K562 (cell line): ENCODE results near the gene IDS. TPM values are rescaled to one million over a fixed set of nuclear protein-coding genes. Genes with fewer than 3 reads are reported as not detected.

Experiments used
- ARID1B ChIP-seq: fragments of 450-650 bp; IDR thresholded peaks from 2 replicates; pipeline ENCODE4 v1.6.1; 2016; ENCODE audit warnings: antibody characterized with exemption, mild to moderate bottlenecking, inconsistent platforms
- COPS2 ChIP-seq: fragments of 450-650 bp; conservative IDR thresholded peaks from 2 replicates; pipeline ENCODE4 v1.6.1; 2016; ENCODE audit warnings: mild to moderate bottlenecking, moderate library complexity
- CTCF ChIP-seq, 3 experiments: IDR thresholded peaks in 2 of 3; conservative IDR thresholded peaks in 1 of 3; 2 replicates each; pipeline ENCODE4 v1.5.1; 2011 to 2012; ENCODE audit warnings: low read length in 3 of 3, mild to moderate bottlenecking in 3 of 3, control low read depth in 2 of 3, improper control_type of control experiment in 1 of 3, inconsistent platforms in 1 of 3, low read depth in 1 of 3, mixed read lengths in 1 of 3, moderate library complexity in 1 of 3; ENCODE audit not compliant: insufficient read depth in 2 of 3
- E2F3 ChIP-seq: fragments of 250-450 bp; sonication (Bioruptor Pico); IDR thresholded peaks from 2 replicates; pipeline ENCODE4 v1.4.0; 2020; ENCODE audit warnings: mild to moderate bottlenecking
- FOS ChIP-seq: IDR thresholded peaks from 3 replicates; pipeline ENCODE4 v1.6.1; 2011; ENCODE audit not compliant: insufficient read length; ENCODE audit errors: extremely low read depth
- HDAC1 ChIP-seq, 2 experiments: fragments of 450-650 bp; IDR thresholded peaks; 2 replicates each; pipeline ENCODE4 v1.6.1; 2016 to 2017; ENCODE audit warnings: inconsistent platforms in 1 of 2, mild to moderate bottlenecking in 1 of 2, moderate library complexity in 1 of 2
- KHSRP ChIP-seq: fragments of 450-650 bp; IDR thresholded peaks from 2 replicates; pipeline ENCODE4 v1.6.1; 2017
- PHF20 ChIP-seq: fragments of 450-650 bp; IDR thresholded peaks from 2 replicates; pipeline ENCODE4 v1.6.1; 2018; ENCODE audit not compliant: partially characterized antibody
- PURB ChIP-seq: sonication (generic); formaldehyde crosslinking; IDR thresholded peaks from 2 replicates; pipeline ENCODE4 v1.9.0; 2021; ENCODE audit warnings: low read depth, mild to moderate bottlenecking, missing genetic modification reagents
- RNF2 ChIP-seq: sonication (generic); IDR thresholded peaks from 2 replicates; pipeline ENCODE4 v1.6.1; 2016
- SIN3A ChIP-seq, 2 experiments: fragments of 150-350 bp in 1 of 2; IDR thresholded peaks; 2 replicates each; pipeline ENCODE4 v1.6.1; 2011 to 2016; ENCODE audit warnings: borderline replicate concordance in 2 of 2, low read depth in 2 of 2, low read length in 2 of 2, mild to moderate bottlenecking in 2 of 2, moderate library complexity in 2 of 2; ENCODE audit not compliant: control insufficient read depth in 1 of 2
- ZBTB9 ChIP-seq: fragments of 450-650 bp; formaldehyde crosslinking; IDR thresholded peaks from 2 replicates; pipeline ENCODE4 v1.4.0; 2020; ENCODE audit warnings: mild to moderate bottlenecking, moderate library complexity
- ZC3H11A ChIP-seq: IDR thresholded peaks from 2 replicates; pipeline ENCODE4 v1.6.1; 2012; ENCODE audit warnings: low read depth, low read length, improper control_type of control experiment
- ZFPM2 ChIP-seq: fragments of 250-450 bp; sonication (Bioruptor Pico); IDR thresholded peaks from 2 replicates; pipeline ENCODE4 v1.5.1; 2022; ENCODE audit warnings: mild to moderate bottlenecking
- ZNF318 ChIP-seq, 2 experiments: fragments of 450-650 bp; IDR thresholded peaks; 2 replicates each; pipeline ENCODE4 v1.6.1; 2016; ENCODE audit warnings: mild to moderate bottlenecking in 2 of 2, borderline replicate concordance in 1 of 2, low read depth in 1 of 2, moderate library complexity in 1 of 2
- ZNF57 ChIP-seq: fragments of 450-650 bp; formaldehyde crosslinking; IDR thresholded peaks from 2 replicates; pipeline ENCODE4 v1.4.0; 2020; ENCODE audit warnings: mild to moderate bottlenecking, moderate library complexity
- polyA plus RNA-seq, 8 experiments: library from polyadenylated mRNA; depleted of rRNA in 4 of 8; stranded (reverse) in 5 of 8; unstranded in 3 of 8; fragments of >200 nt; fragmentation: Nextera tagmentation in 2 of 8; fragmentation: Illumina TruSeq in 1 of 8; extraction: Ambion mirVana in 2 of 8; extraction: Trizol in 1 of 8; gene quantifications; 2 replicates each; pipeline versions ENCODE4 v1.2.1 to v1.2.3, GENCODE V29; 2011 to 2014; ENCODE audit warnings: inconsistent platforms in 1 of 8, missing spikeins in 1 of 8
- total RNA-seq, 7 experiments: library from RNA; depleted of rRNA in 6 of 7; stranded (reverse); fragments of >200 nt in 6 of 7; fragmentation: Illumina TruSeq in 2 of 7; extraction: Trizol in 2 of 7; gene quantifications; 2 replicates each; pipeline versions ENCODE4 v1.2.1 to v1.2.3, GENCODE V29; 2011 to 2021; ENCODE audit warnings: low replicate concordance in 1 of 7

The IDS gene
- total and polyA plus RNA-seq, 9 of the 15 experiments (the other 6 are each of a cell fraction or from before 2014, with no cell fraction given), result 2.0 to 18.6 (median 8.6) TPM

DNA sequence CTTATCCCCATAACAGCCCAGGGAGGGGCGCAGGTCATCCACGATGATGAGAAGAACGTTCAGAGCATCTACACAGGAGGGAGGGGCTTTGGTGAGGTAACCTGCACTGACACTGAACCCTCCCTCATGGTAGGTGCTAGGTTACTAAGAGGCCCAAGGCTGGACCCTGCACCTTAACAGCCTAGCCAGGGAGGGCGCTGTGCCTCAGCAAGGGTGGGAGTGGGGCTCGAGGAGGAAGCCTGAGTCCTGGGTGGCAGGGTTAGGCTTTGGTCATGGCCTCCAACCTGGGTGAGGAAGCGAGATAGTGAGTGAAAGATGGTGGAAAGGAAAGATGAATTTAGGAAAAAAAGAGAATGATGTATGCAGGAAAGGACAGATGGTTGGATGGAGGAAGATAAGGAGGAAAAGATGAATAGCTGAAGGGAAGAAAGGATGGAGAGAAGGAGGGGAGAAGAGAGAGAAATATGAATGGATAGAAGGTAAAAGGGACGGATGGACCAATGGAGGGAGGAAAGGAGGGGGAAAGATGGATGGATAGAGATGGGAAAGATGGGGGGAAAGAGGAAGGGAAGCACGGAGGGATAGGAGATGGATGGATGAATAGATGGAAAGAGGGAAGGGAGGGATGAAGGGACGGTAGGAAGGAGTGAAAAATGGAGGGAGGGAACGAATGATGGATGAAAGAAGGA is 736 bp downstream of the IDS start (continued):
- TF ChIP-seq ZNF318 (IDR thresholded peaks at IDR 0.05; ENCODE audit: borderline replicate concordance in 1 of 2, low read depth in 1 of 2) (no peak), ZNF57 (CRISPR knock-in tag) (no peak), E2F3 (CRISPR knock-in tag) (no peak), ZC3H11A (no peak), PURB (no peak), ZBTB9 (no peak), COPS2 (no peak), HDAC1 (IDR thresholded peaks at IDR 0.05) (peak in 1 of 2 experiments; percentile 68; a peak in 2 of 4 replicates), ARID1B (peak; percentile 20; the same call in 1 of the 2 replicates), KHSRP (no peak), ZFPM2 (CRISPR knock-in tag) (no peak), RNF2 (no peak), FOS (no peak), SIN3A (IDR thresholded peaks at IDR 0.05; ENCODE audit: borderline replicate concordance in 2 of 2, control insufficient read depth in 1 of 2, low read depth in 2 of 2, low read length in 2 of 2) (no peak), PHF20 (no peak), CTCF (IDR thresholded peaks at IDR 0.05 in 2 of 3, conservative IDR thresholded peaks at IDR 0.05 in 1 of 3; ENCODE audit: insufficient read depth in 2 of 3, low read depth in 1 of 3, low read length in 3 of 3) (peak; percentile 49 to 71 (median 57))
